MM.1S (cell line): Measurements from ENCODE around the gene HIP1.
"Not testable (repeated sequence)": the region's sequence is repeated elsewhere in the genome, so short reads cannot be mapped to it uniquely, and the experiment has no call there.

ENCODE experiments used
- DNase-seq: peaks from one replicate; pipeline ENCODE4 v3.0.0-alpha.2; 2015
- H2AFZ ChIP-seq: fragments of 300-600 bp; sonication (generic); 2 replicates; pipeline ENCODE4 v1.6.0; 2016; ENCODE audit warnings: antibody characterized with exemption, low read length
- H3F3A ChIP-seq: fragments of 300-600 bp; sonication (generic); 2 replicates; pipeline ENCODE4 v1.6.1; 2016; ENCODE audit warnings: mild to moderate bottlenecking, antibody characterized with exemption, low read length, moderate library complexity, mixed read lengths; ENCODE audit not compliant: insufficient read depth
- H3K27ac ChIP-seq: fragments of 300-600 bp; sonication (generic); 2 replicates; pipeline ENCODE4 v1.5.1; 2016; ENCODE audit warnings: mild to moderate bottlenecking, low read length
- H3K27me3 ChIP-seq: fragments of 300-600 bp; sonication (generic); replicated peaks from 2 replicates; pipeline ENCODE4 v1.6.0; 2016; ENCODE audit warnings: low read length; ENCODE audit not compliant: insufficient read depth
- H3K36me3 ChIP-seq: fragments of 300-600 bp; sonication (generic); replicated peaks from 2 replicates; pipeline ENCODE4 v1.6.1; 2016; ENCODE audit warnings: mild to moderate bottlenecking, low read length, mixed read lengths; ENCODE audit not compliant: insufficient read depth
- H3K4me1 ChIP-seq: fragments of 300-600 bp; sonication (generic); 2 replicates; pipeline ENCODE4 v1.6.1; 2016; ENCODE audit warnings: low read length, mixed read lengths
- H3K4me2 ChIP-seq: fragments of 300-600 bp; sonication (generic); 2 replicates; pipeline ENCODE4 v1.6.0; 2016; ENCODE audit warnings: low read depth, low read length
- H3K4me3 ChIP-seq: fragments of 300-600 bp; sonication (generic); 2 replicates; pipeline ENCODE4 v1.5.1; 2016; ENCODE audit warnings: low read length, mixed read lengths
- H3K79me2 ChIP-seq: fragments of 300-600 bp; sonication (generic); 2 replicates; pipeline ENCODE4 v1.6.1; 2016; ENCODE audit warnings: mixed run types, low read length, mixed read lengths
- H3K9ac ChIP-seq: fragments of 300-600 bp; sonication (generic); 2 replicates; pipeline ENCODE4 v1.6.1; 2016; ENCODE audit warnings: low read length, mixed read lengths
- H3K9me2 ChIP-seq: fragments of 300-600 bp; sonication (generic); replicated peaks from 2 replicates; pipeline ENCODE4 v1.6.1; 2016; ENCODE audit warnings: mild to moderate bottlenecking, low read length, mixed read lengths; ENCODE audit not compliant: insufficient read depth
- H3K9me3 ChIP-seq: fragments of 300-600 bp; sonication (generic); replicated peaks from 2 replicates; pipeline ENCODE4 v1.6.1; 2016; ENCODE audit warnings: mild to moderate bottlenecking, low read length, mixed read lengths; ENCODE audit not compliant: insufficient read depth
- H4K20me1 ChIP-seq: fragments of 300-600 bp; sonication (generic); 2 replicates; pipeline ENCODE4 v1.6.1; 2016; ENCODE audit warnings: mild to moderate bottlenecking, low read length, moderate library complexity, mixed read lengths; ENCODE audit not compliant: insufficient read depth
- CTCF ChIP-seq: fragments of 300-600 bp; sonication (generic); IDR thresholded peaks from 2 replicates; pipeline ENCODE4 v1.5.1; 2016; ENCODE audit warnings: antibody characterized with exemption, low read length, mixed read lengths
- EZH2 ChIP-seq: fragments of 300-600 bp; sonication (generic); optimal IDR thresholded peaks from 2 replicates; pipeline ENCODE3; 2017; ENCODE audit warnings: low read depth, mild to moderate bottlenecking, antibody characterized with exemption, low read length, mixed read lengths
- EZH2phosphoT487 ChIP-seq: fragments of 300-600 bp; sonication (generic); IDR thresholded peaks from 2 replicates; pipeline ENCODE4 v1.6.1; 2018; ENCODE audit warnings: antibody characterized with exemption, low read length

HIP1 gene

GRCh38 chr7:75531359-75531821 is 207.4 kb downstream of the HIP1 start:
- TF ChIP-seq CTCF (no peak), EZH2 (no peak), EZH2phosphoT487 (no peak)
- no peak overlapping the region for H3K9ac ChIP-seq
- H3K4me3 ChIP-seq = no peak overlapping the region
- H3K27me3 ChIP-seq = no peaks in the 10 kb centered on the region
- no peaks in the 10 kb centered on the region for H3K9me3 ChIP-seq
- H3K4me1 ChIP-seq = no peaks in the 10 kb centered on the region
- no peaks in the 10 kb centered on the region for H3K36me3 ChIP-seq
- H2AFZ ChIP-seq = no peak overlapping the region
- H4K20me1 ChIP-seq = no peaks in the 10 kb centered on the region
- no peaks in the 10 kb centered on the region for H3K9me2 ChIP-seq
- peaks cover 15% of the 10 kb centered on the region for H3K79me2 ChIP-seq
- H3K4me2 ChIP-seq = no peak overlapping the region
- H3F3A ChIP-seq = peaks cover 6% of the 10 kb centered on the region; the same call in 1 of the 2 replicates
- no peak overlapping the region for H3K27ac ChIP-seq
- DNase-seq = no peak

- H3K4me2 ChIP-seq = peak overlapping the region; percentile 81
- not testable (repeated sequence) for H4K20me1 ChIP-seq, H3K9me2 ChIP-seq, DNase-seq, H3F3A ChIP-seq, H3K27me3 ChIP-seq, H3K4me1 ChIP-seq, H3K36me3 ChIP-seq, H3K9me3 ChIP-seq
- H3K4me3 ChIP-seq = peak overlapping the region; percentile 74
- H2AFZ ChIP-seq = peak overlapping the region; percentile 92
- peak overlapping the region; percentile 35; the same call in 1 of the 2 replicates for H3K27ac ChIP-seq
- H3K9ac ChIP-seq = peak overlapping the region; percentile 93
- H3K79me2 ChIP-seq = peaks cover 34% of the 10 kb centered on the region
Measured at GRCh38 chr7:75527224-75527722, 211.5 kb downstream of the HIP1 start.

- not testable (repeated sequence) for H3K27me3 ChIP-seq, H3F3A ChIP-seq, DNase-seq, H2AFZ ChIP-seq, H3K4me1 ChIP-seq, H3K9ac ChIP-seq, H3K36me3 ChIP-seq, H3K4me3 ChIP-seq, H4K20me1 ChIP-seq, H3K27ac ChIP-seq, H3K4me2 ChIP-seq, H3K9me3 ChIP-seq, H3K9me2 ChIP-seq
- peaks cover 38% of the 10 kb centered on the region for H3K79me2 ChIP-seq
Measured at GRCh38 chr7:75521727-75522126, 217.0 kb downstream of the HIP1 start.

- H4K20me1 ChIP-seq, H3K9me3 ChIP-seq, H3F3A ChIP-seq, H3K9me2 ChIP-seq, DNase-seq, H3K9ac ChIP-seq, H3K27ac ChIP-seq, H3K4me2 ChIP-seq, H3K4me1 ChIP-seq, H3K36me3 ChIP-seq, H3K4me3 ChIP-seq, H2AFZ ChIP-seq, H3K27me3 ChIP-seq: not testable (repeated sequence)
- peaks cover 23% of the 10 kb centered on the region for H3K79me2 ChIP-seq
Measured at GRCh38 chr7:75518842-75519241, 219.9 kb downstream of the HIP1 start.

- H3K79me2 ChIP-seq, H3K27ac ChIP-seq, H3K9me2 ChIP-seq, DNase-seq, H3K9ac ChIP-seq, H3K4me2 ChIP-seq, H3K36me3 ChIP-seq, H3K4me1 ChIP-seq, H3K4me3 ChIP-seq, H3K27me3 ChIP-seq, H2AFZ ChIP-seq, H4K20me1 ChIP-seq, H3K9me3 ChIP-seq, H3F3A ChIP-seq: not testable (repeated sequence)
Measured at GRCh38 chr7:75509033-75509432, 229.7 kb downstream of the HIP1 start.

- H3K9me2 ChIP-seq, H2AFZ ChIP-seq, H3K4me2 ChIP-seq, H3K4me1 ChIP-seq, H3K9me3 ChIP-seq, H3K27ac ChIP-seq, H3K4me3 ChIP-seq, H3K9ac ChIP-seq, H3K27me3 ChIP-seq, H3K36me3 ChIP-seq, DNase-seq, H4K20me1 ChIP-seq, H3K79me2 ChIP-seq, H3F3A ChIP-seq: not testable (repeated sequence)
Measured at GRCh38 chr7:75492020-75492419, 246.7 kb downstream of the HIP1 start, which contains the start of gene SPDYE5. Gene SPDYE5, plus strand, starts transcription at chr7:75492320. Its CDS starts 1,728 bp downstream, at chr7:75494048.

- peak within 1 kb of the TSS; percentile 70; the same call in 1 of the 2 replicates for H2AFZ ChIP-seq
- not testable (repeated sequence) for H4K20me1 ChIP-seq, H3F3A ChIP-seq, H3K9me3 ChIP-seq, H3K4me1 ChIP-seq, H3K36me3 ChIP-seq, H3K27me3 ChIP-seq, H3K9me2 ChIP-seq, H3K27ac ChIP-seq
- H3K4me3 ChIP-seq = peak within 1 kb of the TSS; percentile 91
- peak; percentile 91 for DNase-seq
- peak within 1 kb of the TSS; percentile 52; the same call in 1 of the 2 replicates for H3K4me2 ChIP-seq
- peak within 1 kb of the TSS; percentile 79; the same call in 1 of the 2 replicates for H3K9ac ChIP-seq
- peaks cover 12% of the 10 kb centered on the region; the same call in 1 of the 2 replicates for H3K79me2 ChIP-seq
Measured at GRCh38 chr7:75485979-75486643, 252.6 kb downstream of the HIP1 start, which contains the start of gene POM121C. Gene POM121C, minus strand, starts transcription at chr7:75486299. Its CDS starts 44,803 bp downstream, at chr7:75441496.
